Upper lobe of right lung (tissue), 1 donor: ENCODE results near the gene ACP4. TPM values are rescaled to one million over a fixed set of nuclear protein-coding genes. Genes with fewer than 3 reads are reported as not detected.

Experiments used
- ATAC-seq: fragments of 200-7000 bp; cut with Tn5 transposase; one replicate; pipeline ENCODE4 v1.9.1; 2020; ENCODE audit warnings: mild to moderate bottlenecking, moderate library complexity
- DNase-seq: peaks from one replicate; pipeline ENCODE4 v3.0.0-alpha.2; 2020
- H3K27ac ChIP-seq: fragments of 200-600 bp; one replicate; pipeline ENCODE4 v1.8.0; 2022
- H3K27me3 ChIP-seq: fragments of 200-600 bp; one replicate; pipeline ENCODE4 v1.8.0; 2022; ENCODE audit warnings: mild to moderate bottlenecking
- H3K36me3 ChIP-seq: fragments of 200-600 bp; one replicate; pipeline ENCODE4 v1.8.0; 2022
- H3K4me1 ChIP-seq: fragments of 200-600 bp; one replicate; pipeline ENCODE4 v1.8.0; 2022
- H3K4me3 ChIP-seq: fragments of 200-600 bp; one replicate; pipeline ENCODE4 v1.8.0; 2022; ENCODE audit warnings: mild to moderate bottlenecking
- H3K9me3 ChIP-seq: fragments of 200-600 bp; one replicate; pipeline ENCODE4 v1.8.0; 2022
- intact Hi-C: fragments of 100-400 bp; cut with DNase I; formaldehyde crosslinking; loops from one replicate; pipeline ENCODE4 v1.11.0; 2022
- total RNA-seq: library from RNA; stranded (reverse); fragmentation: NEBNext Ultra II Directional; extraction: Animal tissue kit (Norgen Biotek cat#: 25700); gene quantifications from one replicate; pipeline ENCODE4 v1.2.1, GENCODE V29; 2021
- TF ChIP-seq, protein P1 (sequence below): fragments of 200-600 bp; IDR thresholded peaks from one replicate; pipeline ENCODE4 v1.8.0; 2022; ENCODE audit warnings: antibody characterized with exemption
- donor health status: DM: no; HTN: yes; CAD: no; lungs with severe emphysema.

Gene ACP4
- total RNA-seq, 1 donor from 2014 or later = not detected

DNA sequence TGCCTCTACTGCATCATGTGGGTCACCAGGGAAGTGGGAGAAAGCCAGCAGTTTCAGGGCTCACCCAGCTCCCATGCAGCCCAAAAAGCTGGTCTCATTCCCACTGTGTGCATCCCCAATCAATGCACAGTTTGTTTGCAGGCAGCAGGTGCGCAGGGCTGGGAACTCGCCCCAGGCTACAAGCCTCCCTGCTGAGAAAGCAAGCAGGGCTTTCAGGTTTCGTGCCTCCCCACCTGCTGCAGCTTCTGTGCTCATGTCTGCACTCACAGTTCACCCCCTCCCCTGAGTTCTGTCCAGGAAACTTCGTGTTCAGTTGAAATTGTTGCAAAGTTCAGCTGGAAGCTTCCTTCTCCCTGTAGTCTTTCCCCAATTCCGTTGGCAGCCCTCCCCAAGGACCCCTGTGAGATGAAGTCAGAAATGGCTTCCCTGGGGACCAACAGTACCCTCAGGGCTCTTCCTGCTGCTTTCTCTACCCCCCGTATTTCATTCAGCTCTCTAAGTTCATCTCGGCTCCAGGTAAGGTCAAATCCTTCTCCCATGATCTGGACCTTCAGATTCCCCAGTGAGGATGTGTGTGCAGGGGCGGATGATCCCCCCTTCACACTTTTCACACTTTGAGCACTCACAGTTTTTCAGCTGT is 54.2 kb downstream of the ACP4 start:
- Histone ChIP-seq H3K4me3 (no peak overlapping the region), H3K27me3 (no peaks in the 10 kb centered on the region), H3K36me3 (no peaks in the 10 kb centered on the region), H3K27ac (no peak overlapping the region), H3K4me1 (no peaks in the 10 kb centered on the region), H3K9me3 (no peaks in the 10 kb centered on the region)
- no peak for DNase-seq
- no peak for ATAC-seq
- intact Hi-C loops = no loop called here
- TF ChIP-seq, protein P1, sequence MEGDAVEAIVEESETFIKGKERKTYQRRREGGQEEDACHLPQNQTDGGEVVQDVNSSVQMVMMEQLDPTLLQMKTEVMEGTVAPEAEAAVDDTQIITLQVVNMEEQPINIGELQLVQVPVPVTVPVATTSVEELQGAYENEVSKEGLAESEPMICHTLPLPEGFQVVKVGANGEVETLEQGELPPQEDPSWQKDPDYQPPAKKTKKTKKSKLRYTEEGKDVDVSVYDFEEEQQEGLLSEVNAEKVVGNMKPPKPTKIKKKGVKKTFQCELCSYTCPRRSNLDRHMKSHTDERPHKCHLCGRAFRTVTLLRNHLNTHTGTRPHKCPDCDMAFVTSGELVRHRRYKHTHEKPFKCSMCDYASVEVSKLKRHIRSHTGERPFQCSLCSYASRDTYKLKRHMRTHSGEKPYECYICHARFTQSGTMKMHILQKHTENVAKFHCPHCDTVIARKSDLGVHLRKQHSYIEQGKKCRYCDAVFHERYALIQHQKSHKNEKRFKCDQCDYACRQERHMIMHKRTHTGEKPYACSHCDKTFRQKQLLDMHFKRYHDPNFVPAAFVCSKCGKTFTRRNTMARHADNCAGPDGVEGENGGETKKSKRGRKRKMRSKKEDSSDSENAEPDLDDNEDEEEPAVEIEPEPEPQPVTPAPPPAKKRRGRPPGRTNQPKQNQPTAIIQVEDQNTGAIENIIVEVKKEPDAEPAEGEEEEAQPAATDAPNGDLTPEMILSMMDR = no peak

Other genes with a start within 250 kb of the ACP4 start
- gene LRRC4B, start 222.0 kb upstream of the ACP4 start, total RNA-seq = 4.6 TPM
- 2.5 TPM for gene SYT3, start 150.5 kb upstream of the ACP4 start, total RNA-seq
- 3.9 TPM for gene C19orf81, start 141.0 kb upstream of the ACP4 start, total RNA-seq
- 0.35 TPM for gene SHANK1, start 70.6 kb upstream of the ACP4 start, total RNA-seq
- 13.3 TPM for gene CLEC11A, start 67.1 kb upstream of the ACP4 start, total RNA-seq
- not detected for gene GPR32, start 20.0 kb upstream of the ACP4 start, total RNA-seq
- gene KLK1, start 33.4 kb downstream of the ACP4 start, total RNA-seq = 1.7 TPM
- not detected for gene KLK15, start 43.2 kb downstream of the ACP4 start, total RNA-seq
- not detected for gene KLK3, start 64.5 kb downstream of the ACP4 start, total RNA-seq
- gene KLK2, start 83.0 kb downstream of the ACP4 start, total RNA-seq = not detected
- gene KLK4, start 121.0 kb downstream of the ACP4 start, total RNA-seq = not detected
- not detected for gene KLK5, start 162.6 kb downstream of the ACP4 start, total RNA-seq
- not detected for gene KLK6, start 179.2 kb downstream of the ACP4 start, total RNA-seq
- gene KLK7, start 193.5 kb downstream of the ACP4 start, total RNA-seq = 0.41 TPM
- not detected for gene KLK8, start 211.2 kb downstream of the ACP4 start, total RNA-seq
- gene KLK10, start 229.3 kb downstream of the ACP4 start, total RNA-seq = 4.7 TPM
- 10.8 TPM for gene KLK11, start 236.2 kb downstream of the ACP4 start, total RNA-seq
- not detected for gene KLK12, start 244.6 kb downstream of the ACP4 start, total RNA-seq